GM18909 (cell line): Measurements from ENCODE around the gene SLC30A10.
A peak's percentile ranks its signal among the peaks of the same experiment; 100 is the strongest.
"Not testable (repeated sequence)": the region's sequence is repeated elsewhere in the genome, so short reads cannot be mapped to it uniquely, and the experiment has no call there.

Experiments used
- ATAC-seq: cut with Tn5 transposase; IDR thresholded peaks from one replicate; pipeline ENCODE4 v1.9.1; 2021; ENCODE audit warnings: mild to moderate bottlenecking; ENCODE audit not compliant: unreplicated experiment, poor library complexity

Gene SLC30A10

DNA sequence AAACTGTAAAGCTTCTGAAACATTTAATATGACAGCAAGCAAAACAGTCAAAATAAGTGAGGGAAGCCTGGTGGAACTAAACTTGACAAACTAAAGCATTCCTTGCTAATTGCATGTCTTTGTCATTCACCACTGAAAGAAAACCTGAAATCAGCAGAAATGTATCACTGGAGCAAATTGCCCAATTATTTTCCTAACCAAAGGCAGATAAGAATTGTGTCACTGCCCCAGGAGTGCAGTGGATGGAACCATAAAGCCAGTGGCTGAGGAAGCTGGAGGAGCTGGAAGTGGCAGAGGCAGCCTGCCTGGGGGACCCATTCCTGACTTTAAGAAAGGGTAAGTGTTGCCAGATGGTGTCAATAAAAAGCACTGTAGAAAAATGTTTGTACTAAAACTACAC is 2.7 kb upstream of the SLC30A10 start:
- no peak for ATAC-seq

GRCh38 chr1:219928791-219929118 is 398 bp upstream of the SLC30A10 start:
- ATAC-seq = no peak

GRCh38 chr1:219927298-219927955 is 930 bp downstream of the SLC30A10 start:
- peak; percentile 17 for ATAC-seq

- no peak for ATAC-seq
Measured at GRCh38 chr1:219926363-219926998, 1.9 kb downstream of the SLC30A10 start.

GRCh38 chr1:219924342-219924741 is 4.0 kb downstream of the SLC30A10 start:
- no peak for ATAC-seq

GRCh38 chr1:219917851-219918466 is 10.4 kb downstream of the SLC30A10 start:
- ATAC-seq = no peak

DNA sequence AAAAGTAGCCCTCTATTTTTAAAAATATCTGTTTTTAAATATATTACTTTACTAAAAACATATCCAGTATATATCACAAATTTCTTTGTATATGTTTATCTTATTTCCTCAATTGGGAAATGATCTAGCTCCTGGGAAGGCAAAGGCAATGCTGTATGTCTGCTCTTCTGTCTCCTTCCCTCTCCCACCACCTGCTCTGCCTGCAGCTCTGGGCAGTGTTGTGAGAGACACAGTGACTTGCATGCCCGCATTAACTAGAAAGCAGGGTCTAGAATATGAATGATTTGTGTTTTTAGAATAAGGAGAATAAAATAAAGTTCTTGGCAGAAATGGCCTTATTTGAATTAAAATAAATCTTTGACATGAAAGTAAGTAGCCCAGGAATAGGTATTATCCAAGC is 11.1 kb downstream of the SLC30A10 start:
- no peak for ATAC-seq

DNA sequence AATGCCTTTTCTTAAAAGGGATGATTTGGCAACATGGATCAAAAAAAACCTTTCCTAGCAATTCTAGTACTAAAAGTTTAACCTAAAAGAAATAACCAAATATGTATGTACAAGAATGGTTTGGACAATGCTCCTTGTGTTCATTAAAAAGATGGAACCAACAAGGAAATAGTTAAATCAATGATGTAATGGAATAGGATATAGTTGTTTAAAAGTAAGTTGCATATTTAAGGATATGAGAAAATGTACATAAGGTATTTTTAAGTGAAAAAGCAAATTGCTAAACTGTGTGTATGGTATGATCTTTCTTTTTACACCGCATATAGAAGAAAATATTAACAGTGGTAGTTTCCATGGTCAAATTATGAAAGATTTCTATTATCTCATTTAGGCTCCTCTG is 12.1 kb downstream of the SLC30A10 start:
- no peak for ATAC-seq

- no peak for ATAC-seq
Measured at GRCh38 chr1:219913005-219913770, 15.2 kb downstream of the SLC30A10 start.

- ATAC-seq = no peak
Measured at GRCh38 chr1:219910716-219911115, 17.6 kb downstream of the SLC30A10 start.

DNA sequence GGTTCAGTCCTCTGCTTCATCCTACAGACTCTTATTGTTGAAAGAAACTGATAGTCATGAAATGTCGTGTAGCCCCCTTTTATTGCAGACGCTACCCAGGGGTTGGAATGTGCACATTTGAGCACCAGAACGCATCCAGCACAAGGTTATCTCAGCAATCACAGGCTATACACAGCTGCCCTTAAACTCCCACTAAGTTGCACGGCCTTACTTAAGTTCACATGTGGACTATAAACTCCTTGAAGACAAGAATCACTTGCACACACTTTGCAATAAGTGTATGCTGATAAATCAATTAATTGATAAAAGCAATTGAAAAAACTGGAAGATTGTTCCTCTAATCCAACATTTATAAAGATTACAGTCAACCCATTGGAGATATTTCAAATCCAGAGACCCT is 18.9 kb downstream of the SLC30A10 start:
- ATAC-seq = no peak

- ATAC-seq = no peak
Measured at GRCh38 chr1:219908170-219908569, 20.2 kb downstream of the SLC30A10 start.

DNA sequence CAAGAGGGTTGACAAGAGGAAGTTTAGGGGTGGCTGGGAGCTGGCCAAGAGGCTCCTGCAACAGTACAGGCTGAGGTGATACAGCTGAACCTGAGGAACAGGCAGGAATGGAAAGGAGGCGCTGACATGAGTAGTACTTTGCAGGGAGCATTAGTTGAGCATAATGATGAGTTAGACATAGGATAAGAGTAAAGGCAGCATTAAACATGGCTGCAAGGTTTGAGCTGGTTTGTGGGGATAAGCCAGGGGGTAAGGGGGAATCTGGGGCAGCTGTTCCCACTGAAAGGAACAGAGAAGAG is 20.6 kb downstream of the SLC30A10 start:
- ATAC-seq = no peak

- no peak for ATAC-seq
Measured at GRCh38 chr1:219906924-219907771, 21.2 kb downstream of the SLC30A10 start.

DNA sequence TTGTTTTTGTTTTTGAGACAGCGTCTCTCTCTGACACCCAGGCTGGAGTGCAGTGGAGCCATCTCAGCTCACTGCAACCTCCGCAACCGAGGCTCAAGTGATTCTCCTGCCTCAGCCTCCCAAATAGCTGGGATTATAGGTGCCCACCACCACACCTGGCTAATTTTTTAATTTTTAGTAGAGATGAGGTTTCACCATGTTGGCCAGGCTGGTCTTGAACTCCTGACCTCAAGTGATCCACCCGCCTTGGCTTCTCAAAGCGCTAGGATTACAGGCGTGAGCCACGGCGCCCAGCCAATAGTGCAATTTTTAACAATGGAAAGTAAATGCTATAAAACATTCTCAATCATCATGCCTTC is 21.8 kb downstream of the SLC30A10 start:
- ATAC-seq = not testable (repeated sequence)

GRCh38 chr1:219905524-219905923 is 22.8 kb downstream of the SLC30A10 start:
- no peak for ATAC-seq

DNA sequence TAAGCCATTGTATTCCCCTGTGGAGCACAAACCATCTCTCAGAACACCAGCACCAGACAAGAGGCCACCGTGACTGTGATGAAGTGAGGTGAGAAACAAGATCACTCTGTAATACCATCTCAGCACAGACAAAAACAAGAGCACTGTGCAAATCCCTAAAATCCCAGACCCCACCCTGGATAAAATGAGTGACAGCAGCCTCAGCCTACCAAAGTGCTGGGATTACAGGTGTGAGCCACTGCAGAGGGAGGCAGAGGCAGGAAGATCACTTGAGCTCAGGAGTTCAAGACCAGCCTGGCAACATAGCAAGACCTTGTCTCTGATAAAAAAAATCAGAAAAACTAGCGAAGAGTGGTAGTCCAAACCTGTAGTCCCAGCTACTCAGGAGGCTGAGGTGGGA is 23.4 kb downstream of the SLC30A10 start:
- ATAC-seq = no peak

DNA sequence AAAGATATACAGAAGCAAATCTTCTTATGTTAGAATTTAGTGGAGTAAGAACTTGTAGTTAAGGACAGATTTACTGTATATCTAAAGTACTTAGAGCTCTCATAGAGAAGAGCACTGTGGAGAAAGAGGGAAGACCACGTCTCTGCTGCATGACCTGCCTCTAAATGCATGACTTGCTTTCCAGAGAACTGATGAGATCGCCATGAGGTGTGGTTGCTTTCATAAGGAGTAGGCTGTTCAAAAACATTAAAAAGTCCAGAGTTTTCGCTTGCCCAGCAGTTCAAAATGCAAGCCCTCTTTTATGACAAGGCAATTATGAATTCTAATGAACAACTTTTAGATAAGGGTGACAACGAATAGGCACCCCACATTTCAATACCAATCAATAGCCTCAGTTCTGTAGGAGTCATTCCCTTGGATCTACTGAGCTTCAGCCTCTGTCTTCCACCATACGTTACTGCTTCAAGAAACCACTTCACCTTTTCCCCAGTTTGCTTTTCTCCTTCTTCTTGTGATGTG is 24.9 kb downstream of the SLC30A10 start:
- no peak for ATAC-seq

DNA sequence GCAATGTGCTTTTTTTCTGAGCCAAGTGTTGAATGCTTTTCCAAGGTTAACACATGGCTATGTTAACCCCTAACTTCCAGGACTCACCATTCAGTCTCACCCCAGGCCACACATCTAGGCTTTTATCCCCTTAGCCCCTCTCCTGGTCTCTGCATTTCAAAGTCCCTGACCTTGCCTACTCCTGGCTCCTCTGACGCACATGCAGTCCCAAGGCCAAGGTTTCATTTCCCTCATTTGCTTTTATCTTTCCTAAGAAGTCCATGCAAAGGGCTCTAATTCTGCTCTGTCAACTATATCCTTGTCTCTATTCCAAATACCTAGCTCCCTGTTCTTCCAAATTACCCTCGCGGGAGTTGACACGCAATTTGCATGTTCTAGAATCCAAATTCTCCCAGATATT is 25.4 kb downstream of the SLC30A10 start:
- ATAC-seq = no peak

DNA sequence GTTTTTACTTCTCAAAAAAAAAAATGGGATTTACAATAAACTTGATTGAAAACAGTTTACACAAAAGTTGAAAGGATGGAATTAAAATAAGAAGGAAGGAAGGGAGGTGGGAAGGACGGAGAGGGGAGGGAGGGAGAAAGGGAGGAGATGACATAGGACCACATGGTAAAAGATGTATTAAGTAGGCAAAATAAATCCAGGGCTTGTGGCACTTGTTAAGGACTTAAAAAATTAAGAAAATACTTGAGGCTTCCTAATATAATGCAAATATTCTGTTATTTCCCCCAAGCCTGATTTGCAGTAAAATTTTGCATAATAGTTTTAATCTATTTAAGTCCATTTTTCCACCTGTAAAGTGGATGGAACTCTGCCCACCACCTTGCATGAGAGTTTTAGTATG is 27.5 kb downstream of the SLC30A10 start:
- no peak for ATAC-seq
